GM19239 (cell line): ENCODE data around the gene ZNF138.
"Not testable (repeated sequence)": the region's sequence is repeated elsewhere in the genome, so short reads cannot be mapped to it uniquely, and the experiment has no call there.

ENCODE experiments used
- DNase-seq: peaks from one replicate; pipeline ENCODE4 v3.0.0; 2011; ENCODE audit warnings: low spot score; ENCODE audit not compliant: insufficient read length
- FAIRE-seq: peaks from 2 replicates; lab custom pipeline; 2011; peaks lifted over from hg19 to GRCh38; lab: Jason Lieb, UNC

Gene ZNF138

DNA sequence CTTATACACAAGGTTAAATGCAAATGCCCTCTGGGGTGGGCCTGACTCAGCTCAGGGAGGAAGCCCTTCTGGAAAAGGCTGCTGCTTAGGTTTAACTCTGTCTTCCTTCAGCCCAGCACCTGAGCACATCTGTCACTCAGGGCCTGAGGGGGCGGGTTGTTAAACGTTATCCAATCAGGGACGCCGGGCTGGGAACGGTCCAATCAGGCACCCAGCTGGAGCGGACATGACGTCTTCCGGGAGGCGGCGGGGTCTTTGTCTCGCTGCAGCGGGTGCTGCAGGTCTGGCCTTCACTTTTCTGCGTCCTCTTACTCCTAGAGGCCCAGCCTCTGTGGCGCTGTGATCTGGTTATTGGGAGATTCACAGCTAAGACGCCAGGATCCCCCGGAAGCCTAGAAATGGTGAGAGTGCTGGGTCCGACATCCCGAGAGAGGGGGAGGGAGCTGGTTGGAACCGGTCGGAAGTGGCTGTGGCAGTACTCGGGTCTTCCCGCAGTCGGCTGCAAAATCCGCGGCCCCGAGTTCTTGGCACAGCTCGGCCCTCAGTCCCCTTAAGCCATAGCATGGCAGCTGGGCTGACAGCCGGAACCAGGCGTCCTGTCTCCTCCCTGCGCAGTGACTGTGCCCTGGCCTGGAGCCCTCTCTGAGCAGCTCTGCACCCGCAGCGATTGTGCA lies at the start of gene ZNF138:
ZNF138 (plus strand) TSS at position 258 of the 674 bp plus-strand sequence; CDS start at position 399, 141 bp downstream.
- DNase-seq, result peak; percentile 86
- peak; percentile 92 for FAIRE-seq

DNA sequence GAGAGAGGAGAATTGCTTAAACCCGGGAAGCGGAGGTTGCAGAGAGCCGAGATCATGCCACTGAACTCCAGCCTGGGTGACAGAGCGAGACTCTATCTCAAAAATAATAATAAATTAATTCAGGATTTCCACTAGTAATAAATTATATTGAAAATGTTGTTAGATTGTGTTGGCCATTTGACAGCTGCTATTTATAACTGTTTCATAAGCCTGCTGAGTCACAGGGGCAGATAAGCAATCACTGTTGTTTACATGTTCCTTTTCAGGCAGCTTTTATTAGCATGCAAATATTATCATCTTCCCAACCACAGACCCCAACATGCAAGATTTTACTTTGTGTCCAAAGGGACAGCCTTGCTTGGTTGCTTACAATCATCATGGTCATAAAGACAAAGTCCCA lies 49.5 kb upstream of the ZNF138 start:
- DNase-seq (no peak), FAIRE-seq (no peak)

DNA sequence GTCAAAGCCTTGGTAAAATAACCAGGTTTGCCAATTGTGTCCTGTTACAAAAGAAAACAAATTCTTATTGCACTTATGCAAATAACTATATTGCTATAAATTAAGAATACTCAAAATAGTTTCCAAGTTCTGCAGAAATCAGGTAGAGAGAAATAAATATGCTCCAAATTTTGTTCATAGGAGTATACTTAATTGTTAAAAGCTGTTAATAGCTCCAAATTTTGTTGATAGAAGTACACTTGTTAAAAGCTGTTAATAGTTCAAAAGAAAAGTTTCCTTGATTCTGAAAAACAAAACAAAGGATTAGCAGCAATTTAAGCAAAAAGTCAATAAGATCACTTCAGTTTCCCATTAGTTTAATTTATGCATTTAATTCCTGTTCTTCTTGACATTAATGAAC lies 46.4 kb upstream of the ZNF138 start:
- no peak for DNase-seq
- no peak for FAIRE-seq

DNA sequence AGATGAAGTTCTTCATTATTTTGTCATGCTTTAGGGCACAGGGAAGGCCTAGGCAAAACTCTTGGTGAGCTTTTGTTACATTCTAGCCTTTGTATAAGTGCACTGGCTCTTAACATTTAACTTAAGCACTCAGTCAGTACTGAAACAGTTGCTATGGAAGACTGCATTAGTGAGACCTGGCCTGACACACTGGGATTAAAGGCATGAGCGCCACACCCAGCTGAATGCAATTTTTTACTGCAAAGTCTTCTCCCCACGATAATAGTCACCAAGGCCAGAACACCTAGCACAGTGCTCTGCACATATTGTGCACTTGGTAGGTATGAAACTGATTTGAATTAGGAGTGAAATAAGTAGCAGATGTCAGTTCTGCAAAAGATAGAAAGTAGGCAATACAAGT lies 41.2 kb upstream of the ZNF138 start:
- no peak for FAIRE-seq
- DNase-seq, result no peak

GRCh38 chr7:64755865-64756264 lies 38.4 kb upstream of the ZNF138 start:
- no peak for DNase-seq
- FAIRE-seq, result no peak

GRCh38 chr7:64758151-64758550 lies 36.1 kb upstream of the ZNF138 start:
- no peak for FAIRE-seq
- DNase-seq, result no peak

GRCh38 chr7:64768824-64769223 lies 25.4 kb upstream of the ZNF138 start:
- FAIRE-seq, result no peak

GRCh38 chr7:64774204-64774842 lies 19.9 kb upstream of the ZNF138 start:
- FAIRE-seq (no peak), DNase-seq (no peak)

More at GRCh38 chr7:64768824-64769223, 25.4 kb upstream of the ZNF138 start:
- no peak for DNase-seq

- FAIRE-seq (no peak), DNase-seq (no peak)
Measured at GRCh38 chr7:64775289-64775688, 18.9 kb upstream of the ZNF138 start.

GRCh38 chr7:64784842-64785241 lies 9.4 kb upstream of the ZNF138 start:
- not testable (repeated sequence) for FAIRE-seq

GRCh38 chr7:64787295-64787694 lies 6.9 kb upstream of the ZNF138 start:
- no peak for FAIRE-seq

More at GRCh38 chr7:64784842-64785241, 9.4 kb upstream of the ZNF138 start:
- DNase-seq, result not testable (repeated sequence)

DNA sequence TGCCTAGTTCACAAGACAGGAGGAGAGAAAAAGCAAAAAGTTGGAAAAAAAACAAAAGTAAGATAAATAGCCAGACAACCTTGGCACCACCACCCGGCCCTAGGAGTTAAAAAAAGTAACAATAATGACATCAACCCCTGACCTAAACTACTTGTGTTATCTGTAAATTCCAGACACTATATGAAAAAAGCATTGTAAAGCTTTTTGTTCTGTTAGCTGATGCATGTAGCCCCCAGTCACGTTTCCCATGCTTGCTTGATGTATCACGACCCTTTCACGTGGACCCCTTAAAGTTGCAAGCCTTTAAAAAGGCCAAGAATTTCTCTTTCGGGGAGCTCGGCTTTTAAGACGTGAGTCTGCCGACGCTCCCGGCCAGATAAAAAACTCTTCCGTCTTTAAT lies 5.0 kb upstream of the ZNF138 start:
- FAIRE-seq, result not testable (repeated sequence)

More at GRCh38 chr7:64787295-64787694, 6.9 kb upstream of the ZNF138 start:
- DNase-seq, result no peak

DNA sequence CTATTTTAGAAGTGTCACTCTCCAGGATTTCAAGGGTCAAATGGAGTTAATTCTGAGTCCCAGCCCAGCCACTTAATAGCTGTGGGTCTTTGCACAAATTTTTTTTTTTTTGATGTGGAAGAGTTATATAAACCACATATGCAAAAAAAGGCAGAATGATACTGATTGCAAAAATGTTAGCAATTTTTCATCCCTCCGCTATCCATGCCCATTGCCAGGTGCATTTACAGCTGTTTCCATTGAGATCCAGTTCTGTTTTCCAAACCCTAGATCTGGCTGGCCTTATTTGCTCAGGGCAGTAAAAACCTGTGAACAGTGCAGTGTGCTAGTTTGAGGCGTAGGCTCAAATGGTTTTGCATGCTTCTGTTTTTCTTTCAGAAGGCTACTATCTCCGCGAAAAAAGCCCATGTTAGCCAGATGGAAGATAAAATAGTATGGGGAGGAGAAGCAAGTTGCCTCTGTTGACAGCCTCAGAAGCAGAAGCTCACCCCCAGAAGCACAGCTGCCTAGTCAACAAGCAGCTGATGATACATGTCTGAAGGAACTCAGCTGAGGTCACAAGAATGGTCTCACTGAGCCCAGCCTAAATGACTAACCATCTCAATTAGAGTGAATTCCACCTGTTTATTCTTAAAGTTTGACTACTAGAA lies 997 bp upstream of the ZNF138 start:
- no peak for FAIRE-seq
- DNase-seq, result no peak

More for the DNA sequence above, 5.0 kb upstream of the ZNF138 start:
- DNase-seq, result not testable (repeated sequence)

DNA sequence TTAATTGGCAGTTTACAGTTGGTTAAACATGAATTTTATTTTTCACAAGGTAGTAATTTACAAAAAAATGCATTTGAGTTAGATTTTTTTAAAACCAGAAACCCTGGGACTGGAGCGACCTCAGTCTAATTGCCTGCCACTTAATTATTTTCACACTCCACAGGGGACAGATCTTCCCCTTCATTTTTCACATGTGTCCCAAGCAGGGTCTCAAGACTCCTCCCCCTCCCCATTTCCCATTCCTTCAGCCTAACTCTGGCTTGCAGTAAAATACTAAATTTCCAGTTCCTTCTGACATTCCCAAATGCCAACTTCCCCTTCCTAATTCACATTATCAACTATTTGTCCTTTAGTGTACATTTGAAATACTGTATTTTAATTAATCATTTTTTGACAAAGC lies 948 bp downstream of the ZNF138 start:
- DNase-seq, result no peak
- no peak for FAIRE-seq

DNA sequence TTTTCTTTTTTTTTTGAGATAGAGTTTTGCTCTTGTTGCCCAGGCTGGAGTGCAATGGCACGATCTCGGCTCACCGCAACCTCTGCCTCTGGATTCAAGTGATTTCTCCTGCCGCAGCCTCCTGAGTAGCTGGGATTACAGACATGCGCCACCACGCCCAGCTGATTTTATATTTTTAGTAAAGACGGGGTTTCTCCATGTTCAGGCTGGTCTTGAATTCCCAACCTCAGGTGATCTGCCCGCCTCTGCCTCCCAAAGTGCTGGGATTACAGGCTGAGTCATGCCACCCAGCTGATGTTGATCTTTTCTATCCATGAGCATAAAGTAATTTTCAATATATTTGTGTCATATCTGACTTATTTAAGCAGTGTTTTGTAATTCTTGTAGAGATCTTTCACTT lies 4.9 kb downstream of the ZNF138 start:
- not testable (repeated sequence) for FAIRE-seq

DNA sequence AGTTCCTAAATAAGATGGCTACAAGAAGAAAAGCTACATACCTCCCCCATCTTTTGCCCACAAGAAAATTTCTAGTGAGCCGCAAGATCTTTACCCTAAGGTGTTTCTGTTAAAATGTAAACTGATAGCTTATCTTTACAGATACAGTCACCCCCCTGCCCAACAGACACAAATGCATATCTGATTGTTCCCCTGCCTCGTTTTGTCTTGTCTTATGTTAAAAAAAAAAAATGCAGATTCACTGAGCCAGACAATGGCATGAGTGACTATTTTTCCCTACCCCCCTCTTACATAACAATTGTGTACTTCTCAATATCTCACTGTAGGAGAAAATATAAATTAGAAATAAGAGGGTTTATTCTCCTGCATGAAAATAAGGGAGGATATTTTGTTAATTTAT lies 8.5 kb downstream of the ZNF138 start:
- DNase-seq (no peak), FAIRE-seq (no peak)

More for the DNA sequence above, 4.9 kb downstream of the ZNF138 start:
- not testable (repeated sequence) for DNase-seq

DNA sequence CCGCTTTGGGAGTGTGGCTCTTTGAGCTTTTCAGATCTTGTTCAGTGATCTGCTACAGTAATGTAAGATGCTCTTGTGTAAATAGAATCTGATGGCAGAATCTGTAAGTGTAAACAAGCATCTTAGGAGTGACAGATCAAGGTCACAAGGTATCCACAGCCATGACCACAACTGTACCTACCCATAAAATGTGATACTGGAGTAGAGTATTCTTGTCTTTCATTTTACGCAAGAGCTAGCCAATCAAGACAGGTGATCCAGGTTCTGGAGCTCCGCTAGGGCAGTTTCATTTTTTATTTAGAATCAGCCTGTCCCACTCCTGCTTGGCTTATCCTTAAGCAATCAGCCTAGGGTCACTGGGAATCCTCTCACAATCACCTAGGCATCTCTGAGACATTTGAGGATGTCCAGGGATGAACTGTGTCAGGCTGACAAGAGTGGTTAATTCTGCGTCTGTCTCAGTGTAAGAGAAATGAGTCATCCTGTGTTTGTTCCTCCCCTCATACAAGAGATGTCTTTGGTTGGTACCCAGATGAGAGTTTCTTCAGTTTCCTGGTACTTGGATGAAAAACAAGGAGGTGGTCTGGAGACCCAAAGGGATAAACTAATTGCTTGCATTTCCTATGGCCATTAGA lies 13.6 kb downstream of the ZNF138 start:
- no peak for DNase-seq
- no peak for FAIRE-seq

GRCh38 chr7:64811767-64812166 lies 17.5 kb downstream of the ZNF138 start:
- FAIRE-seq, result no peak
- no peak for DNase-seq

GRCh38 chr7:64830926-64831325 lies 36.7 kb downstream of the ZNF138 start:
- FAIRE-seq (no peak), DNase-seq (no peak)

GRCh38 chr7:64832136-64832535 lies 37.9 kb downstream of the ZNF138 start:
- FAIRE-seq, result no peak

GRCh38 chr7:64834989-64835388 lies 40.8 kb downstream of the ZNF138 start:
- DNase-seq, result no peak
- no peak for FAIRE-seq

More at GRCh38 chr7:64832136-64832535, 37.9 kb downstream of the ZNF138 start:
- DNase-seq, result no peak
